ENCODE measurements around the gene MRAS.

The MRAS gene

DNA sequence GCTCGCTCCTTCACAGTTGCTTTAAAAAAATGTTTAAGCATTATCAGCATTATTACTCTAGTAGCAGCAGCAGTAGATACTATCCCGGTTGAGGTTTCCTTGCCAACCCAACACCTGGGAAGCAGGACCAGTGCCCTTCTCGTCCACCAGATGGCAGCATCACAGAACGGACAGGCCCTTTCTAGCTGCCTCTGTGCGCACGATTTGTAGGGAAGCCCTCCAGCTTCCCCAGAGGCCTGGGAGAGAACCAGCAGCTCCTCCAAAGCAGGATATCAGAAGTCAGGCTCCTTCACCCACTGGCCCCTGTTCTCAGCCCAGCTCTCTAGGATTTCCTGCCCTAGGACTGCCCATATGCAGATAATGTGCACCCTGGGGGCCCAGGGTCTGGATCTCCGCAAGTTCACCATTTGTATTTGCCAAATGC lies 69.2 kb downstream of the MRAS start:
- TF ChIP-seq CEBPB (IDR thresholded peaks at IDR 0.05): no peak
- peak; percentile 87 for TF ChIP-seq RAD21 (IDR thresholded peaks at IDR 0.05; ENCODE audit: low read depth)
- no peak for TF ChIP-seq TEAD4 (IDR thresholded peaks at IDR 0.05)
- no peak for TF ChIP-seq EGR1 (IDR thresholded peaks at IDR 0.05)
- TF ChIP-seq CREB1 (IDR thresholded peaks at IDR 0.05; ENCODE audit: low read depth): no peak

DNA sequence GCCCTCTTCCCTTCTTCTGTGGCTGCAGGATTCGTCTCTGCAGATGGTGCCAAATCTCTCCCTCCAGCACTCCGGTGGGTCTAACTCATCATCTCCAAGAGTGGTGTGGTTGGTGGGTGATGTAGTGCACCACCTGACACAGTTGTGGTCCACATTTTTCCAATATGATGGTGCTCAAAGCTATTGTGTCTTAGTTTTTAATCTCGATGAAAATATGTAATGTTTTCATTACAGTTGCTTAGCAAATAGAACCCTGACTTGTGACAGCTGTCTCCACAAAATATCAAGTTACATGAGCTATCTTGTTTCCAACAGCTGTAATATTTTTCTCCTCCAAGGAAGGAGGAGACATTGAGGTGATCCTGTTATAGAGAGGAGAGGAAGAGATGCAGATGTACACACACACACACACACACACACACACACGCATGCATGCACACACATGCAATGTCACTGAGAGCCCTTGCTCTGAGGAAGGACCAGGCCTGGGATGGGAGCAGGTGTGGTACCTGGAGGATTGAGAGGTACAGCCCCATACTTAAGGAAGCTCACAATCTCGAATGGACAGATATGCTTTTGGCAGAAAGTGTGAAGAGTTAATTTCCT lies 70.3 kb downstream of the MRAS start:
- TF ChIP-seq, protein P1, sequence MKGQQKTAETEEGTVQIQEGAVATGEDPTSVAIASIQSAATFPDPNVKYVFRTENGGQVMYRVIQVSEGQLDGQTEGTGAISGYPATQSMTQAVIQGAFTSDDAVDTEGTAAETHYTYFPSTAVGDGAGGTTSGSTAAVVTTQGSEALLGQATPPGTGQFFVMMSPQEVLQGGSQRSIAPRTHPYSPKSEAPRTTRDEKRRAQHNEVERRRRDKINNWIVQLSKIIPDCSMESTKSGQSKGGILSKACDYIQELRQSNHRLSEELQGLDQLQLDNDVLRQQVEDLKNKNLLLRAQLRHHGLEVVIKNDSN (IDR thresholded peaks at IDR 0.05): no peak
- TF ChIP-seq CEBPB (IDR thresholded peaks at IDR 0.05) (no peak), TCF12 (IDR thresholded peaks at IDR 0.05; ENCODE audit: low read depth) (no peak), FOXM1 (IDR thresholded peaks at IDR 0.05; ENCODE audit: borderline replicate concordance, low read depth) (no peak), ZBTB7A (IDR thresholded peaks at IDR 0.05; ENCODE audit: low read depth) (no peak), YY1 (IDR thresholded peaks at IDR 0.05; ENCODE audit: low read depth) (no peak), NFIC (IDR thresholded peaks at IDR 0.05) (no peak), CREB1 (IDR thresholded peaks at IDR 0.05; ENCODE audit: low read depth) (no peak)
- TF ChIP-seq, protein P2, sequence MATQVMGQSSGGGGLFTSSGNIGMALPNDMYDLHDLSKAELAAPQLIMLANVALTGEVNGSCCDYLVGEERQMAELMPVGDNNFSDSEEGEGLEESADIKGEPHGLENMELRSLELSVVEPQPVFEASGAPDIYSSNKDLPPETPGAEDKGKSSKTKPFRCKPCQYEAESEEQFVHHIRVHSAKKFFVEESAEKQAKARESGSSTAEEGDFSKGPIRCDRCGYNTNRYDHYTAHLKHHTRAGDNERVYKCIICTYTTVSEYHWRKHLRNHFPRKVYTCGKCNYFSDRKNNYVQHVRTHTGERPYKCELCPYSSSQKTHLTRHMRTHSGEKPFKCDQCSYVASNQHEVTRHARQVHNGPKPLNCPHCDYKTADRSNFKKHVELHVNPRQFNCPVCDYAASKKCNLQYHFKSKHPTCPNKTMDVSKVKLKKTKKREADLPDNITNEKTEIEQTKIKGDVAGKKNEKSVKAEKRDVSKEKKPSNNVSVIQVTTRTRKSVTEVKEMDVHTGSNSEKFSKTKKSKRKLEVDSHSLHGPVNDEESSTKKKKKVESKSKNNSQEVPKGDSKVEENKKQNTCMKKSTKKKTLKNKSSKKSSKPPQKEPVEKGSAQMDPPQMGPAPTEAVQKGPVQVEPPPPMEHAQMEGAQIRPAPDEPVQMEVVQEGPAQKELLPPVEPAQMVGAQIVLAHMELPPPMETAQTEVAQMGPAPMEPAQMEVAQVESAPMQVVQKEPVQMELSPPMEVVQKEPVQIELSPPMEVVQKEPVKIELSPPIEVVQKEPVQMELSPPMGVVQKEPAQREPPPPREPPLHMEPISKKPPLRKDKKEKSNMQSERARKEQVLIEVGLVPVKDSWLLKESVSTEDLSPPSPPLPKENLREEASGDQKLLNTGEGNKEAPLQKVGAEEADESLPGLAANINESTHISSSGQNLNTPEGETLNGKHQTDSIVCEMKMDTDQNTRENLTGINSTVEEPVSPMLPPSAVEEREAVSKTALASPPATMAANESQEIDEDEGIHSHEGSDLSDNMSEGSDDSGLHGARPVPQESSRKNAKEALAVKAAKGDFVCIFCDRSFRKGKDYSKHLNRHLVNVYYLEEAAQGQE (IDR thresholded peaks at IDR 0.05; ENCODE audit: low read depth): no peak

DNA sequence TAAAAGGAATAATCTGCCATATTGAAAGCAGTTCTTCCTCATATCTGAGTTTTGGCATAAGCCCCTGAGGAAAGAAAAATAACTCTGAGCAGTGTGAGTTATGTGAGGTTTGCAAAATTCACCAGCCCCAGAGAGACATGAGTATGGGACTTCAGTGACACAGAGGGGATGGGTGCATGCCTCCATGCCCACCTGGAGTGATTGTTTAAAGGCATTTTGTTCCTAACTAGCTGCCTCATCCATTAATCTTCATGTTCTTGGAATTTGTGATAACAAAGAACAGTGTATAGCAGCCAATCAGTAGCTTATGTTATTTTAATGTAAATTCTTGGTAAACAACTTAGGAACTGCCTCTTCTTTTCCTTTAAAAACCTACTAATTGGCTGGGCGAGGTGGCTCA lies 74.9 kb downstream of the MRAS start:
- TF ChIP-seq CREB1 (IDR thresholded peaks at IDR 0.05; ENCODE audit: low read depth) (no peak), NFIC (IDR thresholded peaks at IDR 0.05) (no peak), TEAD4 (IDR thresholded peaks at IDR 0.05) (no peak), TCF12 (IDR thresholded peaks at IDR 0.05; ENCODE audit: low read depth) (no peak), YY1 (IDR thresholded peaks at IDR 0.05; ENCODE audit: low read depth) (no peak), ZBTB7A (IDR thresholded peaks at IDR 0.05; ENCODE audit: low read depth) (no peak), RAD21 (IDR thresholded peaks at IDR 0.05; ENCODE audit: low read depth) (no peak), EP300 (IDR thresholded peaks at IDR 0.05; ENCODE audit: borderline replicate concordance) (no peak), TAF1 (IDR thresholded peaks at IDR 0.05; ENCODE audit: low read depth) (no peak), EGR1 (IDR thresholded peaks at IDR 0.05) (no peak), CEBPB (IDR thresholded peaks at IDR 0.05) (no peak), FOXM1 (IDR thresholded peaks at IDR 0.05; ENCODE audit: borderline replicate concordance, low read depth) (no peak)
- TF ChIP-seq, protein P3, sequence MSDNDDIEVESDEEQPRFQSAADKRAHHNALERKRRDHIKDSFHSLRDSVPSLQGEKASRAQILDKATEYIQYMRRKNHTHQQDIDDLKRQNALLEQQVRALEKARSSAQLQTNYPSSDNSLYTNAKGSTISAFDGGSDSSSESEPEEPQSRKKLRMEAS (IDR thresholded peaks at IDR 0.05): no peak
- TF ChIP-seq, protein P2 (IDR thresholded peaks at IDR 0.05; ENCODE audit: low read depth): no peak
- TF ChIP-seq, protein P1 (IDR thresholded peaks at IDR 0.05): no peak

DNA sequence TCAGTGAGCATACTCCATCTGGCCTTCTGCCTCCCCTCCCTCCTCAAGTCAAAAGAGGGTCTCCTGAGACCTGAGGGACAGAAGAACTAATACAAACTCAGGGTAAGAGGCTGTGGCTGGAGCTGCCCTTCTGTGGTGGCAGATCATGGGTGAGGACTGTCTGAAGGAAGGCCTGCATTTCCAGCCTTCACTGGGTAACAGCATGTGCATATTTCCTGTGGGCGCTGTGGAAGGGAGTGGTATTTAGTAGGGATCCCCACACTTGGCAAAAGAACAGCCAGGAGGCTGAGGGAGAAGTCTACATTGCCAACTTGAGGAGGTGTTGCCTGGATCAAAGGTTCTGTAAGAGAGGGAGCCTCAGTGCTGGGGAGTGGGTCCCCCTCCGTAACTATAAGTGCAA lies 75.9 kb downstream of the MRAS start:
- no peak for TF ChIP-seq EGR1 (IDR thresholded peaks at IDR 0.05)
- TF ChIP-seq EP300 (IDR thresholded peaks at IDR 0.05; ENCODE audit: borderline replicate concordance): no peak
- no peak for TF ChIP-seq YY1 (IDR thresholded peaks at IDR 0.05; ENCODE audit: low read depth)
- TF ChIP-seq, protein P1 (IDR thresholded peaks at IDR 0.05): no peak
- TF ChIP-seq TCF12 (IDR thresholded peaks at IDR 0.05; ENCODE audit: low read depth): no peak
- no peak for TF ChIP-seq TEAD4 (IDR thresholded peaks at IDR 0.05)
- TF ChIP-seq, protein P3 (IDR thresholded peaks at IDR 0.05): no peak

DNA sequence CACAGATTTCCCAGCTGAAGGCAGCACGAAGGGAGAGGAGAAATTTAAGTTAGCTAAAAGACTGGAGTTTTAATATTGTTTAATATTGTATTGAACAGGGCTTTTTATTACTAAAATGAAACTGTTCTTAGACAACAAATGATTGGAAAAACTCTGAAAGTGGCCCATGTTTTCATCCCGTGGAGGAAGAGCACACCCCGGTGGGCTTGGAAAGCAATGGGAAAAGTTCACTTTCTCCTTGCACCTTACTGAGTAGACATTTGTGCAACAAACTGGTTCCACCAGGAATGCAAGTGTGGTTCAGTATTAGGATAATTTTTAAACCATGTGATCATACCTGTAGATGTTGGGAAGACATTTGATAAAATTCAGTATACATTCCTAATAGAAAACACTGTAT lies 77.8 kb downstream of the MRAS start:
- no peak for TF ChIP-seq ZBTB7A (IDR thresholded peaks at IDR 0.05; ENCODE audit: low read depth)
- peak; percentile 63 for TF ChIP-seq RAD21 (IDR thresholded peaks at IDR 0.05; ENCODE audit: low read depth)

DNA sequence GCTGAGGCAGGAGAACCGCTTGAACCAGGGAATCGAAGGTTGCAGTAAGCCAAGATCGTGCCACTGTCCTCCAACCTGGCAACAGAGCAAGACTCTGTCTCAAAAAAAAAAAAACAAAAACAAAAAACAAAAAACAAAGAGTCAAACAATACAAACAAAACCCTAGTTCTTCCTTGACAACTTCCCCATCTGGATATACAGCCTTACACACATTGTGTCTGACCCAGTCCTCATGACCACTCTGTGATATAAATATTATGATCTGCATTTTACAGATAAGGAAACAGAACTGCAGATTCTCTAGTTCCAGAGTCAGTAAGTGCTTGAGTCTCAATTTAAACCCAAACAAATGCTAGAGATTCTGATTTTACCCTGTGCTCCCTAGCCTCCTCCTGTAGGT lies 81.3 kb downstream of the MRAS start:
- TF ChIP-seq TCF12 (IDR thresholded peaks at IDR 0.05; ENCODE audit: low read depth) (no peak), FOXM1 (IDR thresholded peaks at IDR 0.05; ENCODE audit: borderline replicate concordance, low read depth) (no peak), EP300 (IDR thresholded peaks at IDR 0.05; ENCODE audit: borderline replicate concordance) (no peak), ZBTB7A (IDR thresholded peaks at IDR 0.05; ENCODE audit: low read depth) (no peak), TAF1 (IDR thresholded peaks at IDR 0.05; ENCODE audit: low read depth) (no peak), EGR1 (IDR thresholded peaks at IDR 0.05) (no peak), CREB1 (IDR thresholded peaks at IDR 0.05; ENCODE audit: low read depth) (no peak)
- TF ChIP-seq, protein P1 (IDR thresholded peaks at IDR 0.05): no peak
- TF ChIP-seq, protein P2 (IDR thresholded peaks at IDR 0.05; ENCODE audit: low read depth): no peak
